GM06990 (cell line): ENCODE results near the gene C2orf42.
"Not testable (repeated sequence)": the region's sequence is repeated elsewhere in the genome, so short reads cannot be mapped to it uniquely, and the experiment has no call there.

Source experiments
- DNase-seq: peaks from one replicate; pipeline ENCODE4 v3.0.0-alpha.2; 2011; ENCODE audit not compliant: insufficient read length; ENCODE audit errors: extremely low read depth
- H3K27me3 ChIP-seq: replicated peaks from 2 replicates; pipeline ENCODE4 v1.6.0; 2011; ENCODE audit warnings: low read length; ENCODE audit not compliant: control insufficient read depth, insufficient read depth
- H3K36me3 ChIP-seq: 2 replicates; pipeline ENCODE4 v1.5.1; 2011; ENCODE audit warnings: low read length; ENCODE audit not compliant: control insufficient read depth, insufficient read depth
- H3K4me3 ChIP-seq: replicated peaks from 2 replicates; pipeline ENCODE4 v1.5.1; 2011; ENCODE audit warnings: low read depth, mild to moderate bottlenecking, control low read depth, low read length
- TF ChIP-seq, protein P1 (sequence below): IDR thresholded peaks from 2 replicates; pipeline ENCODE4 v1.5.1; 2011; ENCODE audit warnings: low read length, control low read depth, mild to moderate bottlenecking, inconsistent platforms; ENCODE audit not compliant: insufficient read depth, poor library complexity, severe bottlenecking

The C2orf42 gene

GRCh38 chr2:70115646-70116442 is 75.0 kb downstream of the C2orf42 start:
- no peak for DNase-seq
- Histone ChIP-seq H3K4me3 (peak overlapping the region; percentile 0; the same call in 1 of the 2 replicates), H3K36me3 (no peaks in the 10 kb centered on the region), H3K27me3 (no peaks in the 10 kb centered on the region)
- TF ChIP-seq, protein P1, sequence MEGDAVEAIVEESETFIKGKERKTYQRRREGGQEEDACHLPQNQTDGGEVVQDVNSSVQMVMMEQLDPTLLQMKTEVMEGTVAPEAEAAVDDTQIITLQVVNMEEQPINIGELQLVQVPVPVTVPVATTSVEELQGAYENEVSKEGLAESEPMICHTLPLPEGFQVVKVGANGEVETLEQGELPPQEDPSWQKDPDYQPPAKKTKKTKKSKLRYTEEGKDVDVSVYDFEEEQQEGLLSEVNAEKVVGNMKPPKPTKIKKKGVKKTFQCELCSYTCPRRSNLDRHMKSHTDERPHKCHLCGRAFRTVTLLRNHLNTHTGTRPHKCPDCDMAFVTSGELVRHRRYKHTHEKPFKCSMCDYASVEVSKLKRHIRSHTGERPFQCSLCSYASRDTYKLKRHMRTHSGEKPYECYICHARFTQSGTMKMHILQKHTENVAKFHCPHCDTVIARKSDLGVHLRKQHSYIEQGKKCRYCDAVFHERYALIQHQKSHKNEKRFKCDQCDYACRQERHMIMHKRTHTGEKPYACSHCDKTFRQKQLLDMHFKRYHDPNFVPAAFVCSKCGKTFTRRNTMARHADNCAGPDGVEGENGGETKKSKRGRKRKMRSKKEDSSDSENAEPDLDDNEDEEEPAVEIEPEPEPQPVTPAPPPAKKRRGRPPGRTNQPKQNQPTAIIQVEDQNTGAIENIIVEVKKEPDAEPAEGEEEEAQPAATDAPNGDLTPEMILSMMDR = peak; percentile 16

GRCh38 chr2:70113359-70114070 is 77.3 kb downstream of the C2orf42 start:
- no peak for DNase-seq
- TF ChIP-seq, protein P1 = no peak

GRCh38 chr2:70111752-70112591 is 78.8 kb downstream of the C2orf42 start:
- Histone ChIP-seq H3K4me3 (no peak overlapping the region), H3K27me3 (no peaks in the 10 kb centered on the region), H3K36me3 (no peaks in the 10 kb centered on the region)
- TF ChIP-seq, protein P1 = no peak
- no peak for DNase-seq

More at GRCh38 chr2:70113359-70114070, 77.3 kb downstream of the C2orf42 start:
- Histone ChIP-seq H3K27me3 (no peaks in the 10 kb centered on the region), H3K4me3 (no peak overlapping the region), H3K36me3 (no peaks in the 10 kb centered on the region)

- not testable (repeated sequence) for H3K36me3 ChIP-seq, H3K27me3 ChIP-seq, DNase-seq, H3K4me3 ChIP-seq
Measured at GRCh38 chr2:70110397-70110796, 80.4 kb downstream of the C2orf42 start.

DNA sequence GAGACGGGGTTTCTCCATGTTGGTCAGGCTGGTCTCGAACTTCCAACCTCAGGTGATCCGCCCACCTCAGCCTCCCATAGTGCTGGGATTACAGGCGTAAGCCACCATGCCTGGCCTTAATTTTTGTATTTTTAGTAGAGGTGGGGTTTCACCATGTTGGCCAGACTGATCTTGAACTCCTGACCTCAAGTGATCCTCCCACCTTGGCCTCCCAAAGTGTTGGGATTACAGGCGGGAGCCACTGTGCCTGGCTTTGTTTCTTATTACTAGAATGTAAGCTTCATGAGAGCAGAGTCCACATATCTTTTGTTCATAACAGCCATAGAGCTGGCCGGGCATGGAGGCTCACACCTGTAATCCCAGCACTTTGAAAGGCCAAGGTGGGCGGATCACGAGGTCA is 84.7 kb downstream of the C2orf42 start:
- H3K4me3 ChIP-seq, H3K36me3 ChIP-seq, DNase-seq, H3K27me3 ChIP-seq: not testable (repeated sequence)

DNA sequence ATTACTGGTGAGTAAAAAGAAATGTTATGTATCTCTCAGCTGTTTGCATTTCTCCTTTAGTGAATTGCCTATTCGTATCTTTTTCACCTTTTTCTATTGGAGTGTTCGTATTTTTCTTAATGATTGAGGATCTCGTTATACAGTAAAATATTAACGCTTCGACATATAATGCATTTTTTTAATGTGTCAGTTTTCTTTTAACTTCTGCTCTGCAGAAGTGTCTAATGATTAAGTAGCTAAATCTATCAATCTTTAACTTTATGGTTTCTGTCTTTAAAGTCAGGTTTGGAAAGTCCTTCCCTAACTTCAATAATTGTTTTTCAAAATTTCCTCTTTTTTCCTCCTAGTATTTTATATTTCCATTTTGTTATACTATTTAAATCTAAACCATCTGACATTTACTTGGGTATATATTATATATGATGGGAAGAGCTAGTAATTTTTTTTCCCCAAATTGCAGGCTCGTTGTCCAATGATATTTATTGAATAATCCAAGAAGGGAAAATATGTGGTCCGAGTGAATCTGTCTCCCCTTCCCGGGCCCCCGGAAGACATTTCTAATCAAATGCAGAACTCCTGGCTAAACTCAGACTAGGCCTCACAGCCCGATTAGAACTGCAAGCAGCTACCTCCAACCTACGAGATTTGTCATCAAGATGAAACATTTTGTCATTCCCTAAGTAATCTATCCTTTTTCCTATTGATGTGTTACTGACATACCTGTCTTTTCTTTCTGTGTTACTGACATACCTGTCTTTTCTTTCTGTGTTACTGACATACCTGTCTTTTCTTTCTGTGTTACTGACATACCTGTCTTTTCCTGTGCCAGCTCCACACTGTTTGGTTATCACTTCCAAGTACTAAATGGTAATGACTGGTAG is 86.3 kb downstream of the C2orf42 start:
- TF ChIP-seq, protein P1 = no peak
- DNase-seq = no peak
- no peaks in the 10 kb centered on the region for H3K36me3 ChIP-seq
- no peaks in the 10 kb centered on the region for H3K27me3 ChIP-seq
- peak overlapping the region; percentile 40 for H3K4me3 ChIP-seq
